Cerebellar nuclear complex (tissue), 1 donor: ENCODE data around the gene ASTN2.
A peak's percentile ranks its signal among the peaks of the same experiment; 100 is the strongest.

Experiments used
- DNase-seq, 2 experiments: peaks; one replicate each; lab custom pipeline; 2025; lab: John Stamatoyannopoulos, UW

Gene ASTN2

DNA sequence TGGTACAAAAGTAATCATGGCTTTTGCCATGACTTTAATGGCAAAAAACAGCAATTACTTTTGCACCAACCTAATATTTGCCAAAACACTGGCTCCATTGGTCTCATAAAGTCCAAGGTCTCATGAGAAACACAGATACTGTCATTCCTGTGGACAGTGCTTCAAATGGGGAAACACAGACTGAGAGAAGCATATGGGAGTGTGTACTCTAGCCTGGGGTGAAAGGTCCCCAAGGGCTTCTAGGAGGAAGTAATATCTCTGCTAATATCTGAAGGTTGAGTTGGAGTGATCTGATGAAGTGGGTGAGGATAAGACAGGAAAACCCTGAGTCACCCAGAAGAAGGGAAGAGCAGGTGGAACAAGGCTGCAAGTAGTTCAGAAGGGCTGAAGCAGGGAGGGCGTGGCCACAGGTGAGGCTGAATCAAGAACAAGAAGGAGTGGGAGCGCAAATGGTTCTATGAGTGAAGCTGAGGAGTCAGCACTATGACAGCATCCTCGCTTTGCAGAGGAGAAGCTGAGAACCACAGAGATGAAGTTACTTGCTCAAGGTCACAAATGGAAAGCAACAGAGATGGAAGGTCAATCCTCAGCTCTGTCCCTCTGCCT, 164.1 kb downstream of the ASTN2 start:
- DNase-seq = no peak

DNA sequence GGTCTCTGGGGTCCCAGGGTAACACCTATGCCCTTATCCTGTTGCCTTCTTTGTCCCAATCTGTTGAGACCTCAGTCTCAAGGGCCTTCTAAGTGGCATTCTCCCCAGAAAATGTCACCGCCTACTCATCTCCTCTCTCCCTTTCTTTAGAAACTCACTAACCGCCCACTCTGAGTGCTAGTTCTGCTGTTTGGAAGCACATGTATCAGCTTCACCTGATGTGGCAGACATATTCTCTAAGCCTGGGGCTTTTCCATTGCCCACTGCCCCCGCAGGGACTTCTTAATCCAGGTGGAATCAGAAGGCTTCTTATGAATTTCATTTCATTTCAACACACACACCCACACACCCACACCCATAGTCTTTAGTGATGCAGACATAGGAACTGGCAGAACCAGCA, 165.1 kb downstream of the ASTN2 start:
- no peak for DNase-seq

DNA sequence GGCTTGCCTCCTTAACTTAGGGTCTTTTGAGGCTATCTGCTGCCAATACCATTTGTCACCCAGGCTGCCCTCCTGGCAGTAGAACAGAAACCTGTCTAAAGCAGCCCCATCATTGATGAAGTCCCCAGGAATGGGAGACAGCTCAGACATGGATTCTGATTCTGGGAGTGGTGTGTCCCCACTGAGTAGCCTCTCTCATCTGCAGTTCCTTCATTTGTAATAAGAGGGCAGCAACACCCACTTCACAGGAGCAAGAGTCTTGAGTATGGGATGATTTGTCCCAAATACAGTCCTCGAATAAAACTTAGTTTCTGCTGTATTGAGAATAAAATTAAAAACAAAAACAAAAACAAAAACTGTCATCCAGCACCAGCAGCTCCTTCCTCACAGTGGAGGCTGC, 167.6 kb downstream of the ASTN2 start:
- peak in 1 of 2 experiments; percentile 46 for DNase-seq

DNA sequence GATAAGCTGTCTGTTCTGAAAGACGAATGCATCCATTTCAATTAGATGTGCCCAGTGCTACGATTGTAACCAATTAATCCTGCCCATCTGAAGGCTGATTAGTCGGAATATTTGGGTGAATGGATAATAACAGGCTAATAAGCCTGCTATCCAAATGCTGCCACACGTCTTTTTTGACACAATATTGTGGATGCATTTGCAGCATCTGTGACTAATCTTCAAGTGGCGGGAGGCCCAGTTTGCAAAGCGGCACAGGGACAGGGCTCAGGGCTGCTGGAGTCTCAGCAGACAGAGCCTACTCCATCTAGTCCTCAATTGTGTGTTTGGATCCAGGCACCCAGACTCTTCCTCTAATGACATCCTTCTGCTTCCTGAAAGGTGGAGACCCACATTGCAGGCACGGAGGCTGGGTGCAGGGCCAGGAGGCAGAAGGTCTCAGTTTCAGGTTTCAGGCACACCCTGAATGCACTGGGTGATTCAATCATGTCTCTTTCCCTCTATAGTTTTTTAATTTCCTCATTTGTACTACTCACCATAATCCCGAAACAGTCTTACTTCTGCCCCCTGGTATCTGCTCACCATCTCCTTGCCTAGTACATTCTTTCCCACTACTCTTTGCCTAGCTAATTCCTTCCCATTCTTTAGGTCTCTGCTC, 169.6 kb downstream of the ASTN2 start:
- peak; percentile 25 to 71 for DNase-seq

DNA sequence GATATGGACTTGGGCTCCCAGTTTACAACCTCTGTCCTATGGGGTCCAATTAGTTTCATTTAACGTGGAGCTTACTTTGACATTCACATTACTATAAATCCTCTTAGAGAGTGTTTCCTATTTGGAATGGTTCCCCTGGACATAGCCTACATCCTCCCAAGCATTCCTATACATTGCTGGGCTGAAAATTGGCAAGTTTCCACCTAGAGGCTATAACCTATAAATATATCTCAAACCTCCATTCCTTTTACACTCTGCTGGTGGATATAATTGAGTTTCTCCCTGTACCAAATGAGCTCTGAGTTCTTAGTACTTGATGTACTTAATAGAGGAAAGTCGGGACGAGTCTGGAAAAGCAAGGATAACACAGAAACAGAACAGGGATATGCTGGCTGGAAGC, 172.8 kb downstream of the ASTN2 start:
- DNase-seq = no peak

DNA sequence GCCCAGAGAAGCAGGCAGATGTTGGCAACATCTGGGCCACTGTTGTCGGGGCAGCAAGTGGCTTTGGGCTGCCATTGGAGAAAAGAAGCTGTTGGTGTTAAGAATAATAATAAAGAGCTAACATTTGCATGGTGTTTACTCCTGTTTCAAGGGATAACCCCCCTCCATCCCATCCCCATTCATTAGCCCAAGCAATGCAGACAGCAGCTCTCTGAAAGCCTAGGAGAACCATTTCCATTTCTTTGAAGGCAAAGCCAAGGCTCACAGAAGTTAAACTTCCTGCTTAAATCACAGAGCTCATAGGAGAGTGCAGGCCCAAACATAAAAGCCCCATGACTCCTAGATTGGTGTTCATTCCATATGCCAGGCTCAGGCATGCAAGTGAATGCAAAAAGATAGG, 175.4 kb downstream of the ASTN2 start:
- DNase-seq = no peak

DNA sequence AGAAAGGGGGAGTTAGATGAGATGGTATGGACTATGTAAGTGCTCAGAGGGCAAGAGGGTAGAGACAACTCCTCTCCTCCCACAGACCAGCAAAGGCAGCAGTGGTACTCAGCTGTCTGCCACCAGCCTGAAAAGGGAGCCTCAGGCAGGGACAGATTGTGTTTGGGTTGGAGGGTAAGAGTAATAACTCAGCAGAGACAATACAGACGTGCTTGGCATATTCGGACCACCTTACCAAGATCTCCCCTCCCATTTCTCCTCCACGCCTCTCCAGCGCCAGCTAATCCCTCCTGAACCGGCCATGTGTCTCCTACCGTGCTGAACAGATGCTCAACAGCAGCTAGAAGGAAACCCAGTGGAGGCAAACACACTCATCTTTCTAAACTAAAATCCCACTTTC, 180.8 kb downstream of the ASTN2 start:
- DNase-seq = no peak

DNA sequence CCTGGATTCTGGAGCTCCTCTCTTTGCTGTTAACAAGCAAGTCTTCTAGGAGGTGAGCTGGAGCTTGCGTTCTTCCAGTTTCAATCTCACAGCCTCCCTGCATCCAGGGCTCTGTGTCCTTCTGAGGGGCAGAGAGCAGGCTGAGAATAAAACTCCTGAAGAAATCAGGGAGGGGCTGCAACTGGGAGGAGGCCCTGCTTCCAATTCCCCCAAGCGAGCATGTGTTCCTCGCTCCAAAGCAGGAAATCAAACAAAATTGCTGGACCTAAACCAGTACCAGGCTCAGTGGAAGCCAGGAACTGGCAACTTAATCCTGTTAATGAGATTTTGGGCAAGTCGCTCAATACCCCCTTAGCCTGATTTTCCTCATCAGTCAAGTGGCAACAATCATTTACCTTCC, 181.8 kb downstream of the ASTN2 start:
- peak; percentile 45 to 85 for DNase-seq

DNA sequence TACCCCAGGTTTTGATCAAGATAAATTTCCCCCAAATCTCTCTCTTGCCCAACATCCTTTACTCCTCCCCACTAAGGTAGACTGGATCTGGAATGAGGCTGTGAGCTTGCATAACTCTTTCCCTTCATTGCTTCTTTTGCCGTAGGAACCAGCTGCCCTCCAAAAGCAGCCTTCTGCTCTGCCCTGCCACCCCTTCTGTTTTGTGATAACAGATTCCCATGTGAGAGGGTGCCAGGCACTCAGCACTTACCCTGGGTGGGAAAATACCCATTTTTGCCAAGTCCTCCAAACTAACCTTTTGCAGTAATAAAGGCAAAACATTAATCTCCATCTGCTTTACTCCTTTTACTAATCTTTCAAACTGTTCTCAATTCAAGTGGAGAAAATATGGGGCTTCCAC, 182.6 kb downstream of the ASTN2 start:
- peak; percentile 23 to 79 for DNase-seq

DNA sequence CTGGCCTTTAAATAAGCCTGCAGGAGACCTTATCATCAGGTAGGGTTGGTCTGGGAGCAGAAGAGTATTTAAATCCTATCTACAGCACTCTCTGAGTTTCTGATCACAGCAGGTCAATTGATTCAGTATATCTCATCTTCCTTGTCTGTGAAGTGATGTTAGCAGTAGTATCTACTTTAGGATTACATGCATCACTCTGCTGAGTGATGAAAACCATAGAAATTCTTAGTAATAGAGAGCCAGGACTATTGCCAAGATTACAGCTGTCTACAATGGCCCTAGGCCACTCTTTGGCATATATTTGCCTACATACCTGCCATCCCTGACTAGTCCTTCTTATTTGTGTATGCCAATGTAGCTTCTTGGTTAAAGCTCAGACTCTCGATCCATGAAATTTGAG, 183.8 kb downstream of the ASTN2 start:
- no peak for DNase-seq

DNA sequence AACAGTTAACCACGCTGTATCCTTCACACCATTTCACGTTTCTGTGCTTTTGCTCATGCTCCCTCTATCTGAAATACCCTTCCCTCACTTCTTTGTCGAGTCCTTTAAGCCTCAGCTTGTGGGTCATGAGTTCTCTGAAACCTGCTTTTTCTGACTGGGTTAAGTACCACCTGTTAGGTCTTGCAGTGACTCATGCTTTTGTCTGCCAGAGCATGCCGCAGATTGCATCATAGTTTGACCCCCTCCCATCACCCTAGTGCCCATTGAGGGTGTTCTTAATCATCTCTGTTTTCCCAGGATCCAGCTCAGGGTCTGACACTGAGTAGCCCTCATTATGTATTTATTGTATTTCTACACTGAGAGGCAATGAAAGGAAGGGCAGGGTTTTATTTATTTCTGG, 190.2 kb downstream of the ASTN2 start:
- no peak for DNase-seq

DNA sequence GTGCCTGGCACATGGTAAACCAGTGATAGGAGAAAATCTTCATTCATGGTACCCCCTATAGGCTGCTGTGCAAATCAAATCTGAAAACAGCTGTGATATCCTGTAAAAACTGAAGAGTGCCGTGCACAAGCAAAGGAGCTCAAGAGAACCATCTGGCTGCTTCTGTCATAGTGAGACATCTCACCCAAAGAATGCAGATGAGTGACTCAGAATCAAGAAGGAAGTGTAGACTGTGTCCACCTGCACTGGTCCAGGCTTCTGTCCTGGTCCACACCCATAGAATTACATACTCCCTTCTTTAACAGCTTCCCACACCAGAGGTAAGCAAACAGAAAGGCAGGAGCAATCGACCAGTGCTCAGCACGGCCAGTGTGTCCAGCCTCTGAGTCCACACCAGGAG, 195.9 kb downstream of the ASTN2 start:
- DNase-seq = no peak

DNA sequence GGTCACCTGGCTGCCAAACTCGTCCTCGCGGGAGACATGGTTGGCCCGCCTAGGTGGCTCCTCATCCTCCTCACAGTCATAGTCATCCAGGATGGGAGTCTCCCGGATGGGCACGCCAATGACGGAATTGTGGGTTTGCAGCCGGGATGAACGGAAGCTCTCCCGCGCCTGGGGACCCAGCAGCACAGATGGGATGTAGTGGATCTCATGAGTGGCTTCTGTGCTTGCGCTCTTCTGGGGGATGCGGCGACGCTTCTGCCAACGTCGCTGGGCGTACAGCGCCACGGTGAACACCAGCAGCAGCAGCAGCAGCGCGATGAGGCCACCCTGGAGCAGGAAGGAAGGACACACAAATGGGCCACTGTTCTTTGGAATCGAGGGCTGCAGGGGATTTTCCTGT, 200.4 kb downstream of the ASTN2 start:
- no peak for DNase-seq

DNA sequence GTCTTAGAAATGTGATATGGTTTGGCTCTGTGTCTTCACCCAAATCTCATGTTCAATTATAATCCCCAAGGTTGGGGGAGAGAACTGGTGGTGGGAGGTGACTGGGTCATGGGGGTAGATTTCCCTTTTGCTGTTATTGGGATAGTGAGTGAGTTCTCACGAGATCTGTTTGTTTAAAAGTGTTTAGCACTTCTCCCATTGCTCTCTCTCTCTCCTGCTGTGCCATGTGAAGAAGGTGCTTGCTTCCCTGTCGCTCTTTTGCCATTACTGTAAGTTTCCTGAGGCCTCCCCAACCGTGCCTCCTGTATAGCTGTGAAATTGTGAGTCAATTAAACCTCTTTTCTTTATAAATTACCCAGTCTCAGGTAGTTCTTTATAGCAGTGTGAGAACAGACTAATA, 203.6 kb downstream of the ASTN2 start:
- DNase-seq = no peak

DNA sequence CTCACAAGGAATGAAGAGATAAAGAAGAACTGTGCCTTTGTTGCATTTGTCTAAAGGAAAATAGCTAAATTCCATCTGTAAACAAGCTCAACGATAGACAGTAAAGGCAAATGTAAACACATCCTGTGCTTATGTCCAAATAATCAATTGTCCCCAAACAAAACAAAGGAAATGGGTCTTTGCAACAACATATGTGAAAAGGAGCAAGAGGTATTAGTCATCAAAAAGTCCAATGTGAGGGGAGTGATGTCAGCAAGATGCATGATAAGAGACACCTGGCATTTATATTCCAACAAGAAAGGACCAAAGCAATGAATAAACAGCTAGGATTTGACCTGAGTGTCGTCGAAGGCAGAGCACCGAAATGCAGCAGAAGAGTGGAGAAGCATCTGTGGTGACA, 209.1 kb downstream of the ASTN2 start:
- no peak for DNase-seq

DNA sequence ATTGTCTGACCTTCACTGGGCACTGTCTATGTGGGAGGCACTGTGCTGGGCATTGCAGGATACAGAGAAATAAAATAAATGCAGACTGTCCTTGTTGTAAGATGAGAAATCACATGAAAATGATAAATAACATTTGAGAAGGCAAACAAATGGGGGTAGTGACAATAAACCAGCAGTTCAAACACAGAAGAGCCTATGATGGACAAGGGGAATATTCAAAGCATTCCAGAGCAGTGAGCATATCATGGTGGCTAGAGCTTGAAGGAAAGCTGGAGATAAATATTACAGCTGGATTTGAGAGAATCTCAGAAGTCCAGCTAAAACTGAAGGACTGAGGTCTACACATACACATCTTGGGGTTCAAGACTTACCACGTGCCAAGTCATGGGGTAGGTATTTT, 209.9 kb downstream of the ASTN2 start:
- no peak for DNase-seq

DNA sequence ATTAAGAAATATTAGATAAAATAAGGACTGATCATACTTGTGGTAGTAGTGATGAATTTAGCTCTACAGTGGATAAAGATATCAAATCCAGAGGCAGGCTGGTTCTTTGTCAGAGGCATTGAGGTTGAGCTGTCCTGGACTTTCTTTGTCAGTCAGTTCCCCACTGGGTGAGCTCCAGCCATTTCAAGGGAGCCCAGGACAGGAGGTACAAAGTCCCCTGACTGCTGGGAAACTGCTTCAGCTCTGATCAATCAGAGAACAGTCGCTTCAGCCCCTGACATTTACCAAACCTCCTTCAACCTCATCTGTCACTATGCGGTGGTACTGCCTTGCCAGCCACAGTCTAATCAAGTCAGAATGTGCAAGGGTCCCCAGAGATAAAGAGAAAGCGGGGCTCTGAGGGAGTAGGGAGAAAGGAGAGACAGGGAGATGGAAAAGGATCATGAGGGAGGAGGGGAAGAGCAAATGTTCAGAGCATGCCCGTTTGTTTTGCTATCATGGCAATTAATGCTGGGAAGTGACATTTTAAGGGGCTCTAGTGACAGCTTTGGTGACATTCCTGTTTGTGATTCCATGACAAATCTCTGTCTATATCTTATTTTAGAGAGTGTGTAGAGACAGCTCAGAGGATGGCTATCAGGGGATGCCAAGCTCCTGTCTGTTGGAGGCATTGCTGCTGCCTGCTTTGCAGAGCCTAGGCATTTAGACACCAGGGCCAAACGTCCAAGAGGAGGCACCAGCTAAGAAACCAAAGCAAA, 223.2 kb downstream of the ASTN2 start:
- no peak for DNase-seq

DNA sequence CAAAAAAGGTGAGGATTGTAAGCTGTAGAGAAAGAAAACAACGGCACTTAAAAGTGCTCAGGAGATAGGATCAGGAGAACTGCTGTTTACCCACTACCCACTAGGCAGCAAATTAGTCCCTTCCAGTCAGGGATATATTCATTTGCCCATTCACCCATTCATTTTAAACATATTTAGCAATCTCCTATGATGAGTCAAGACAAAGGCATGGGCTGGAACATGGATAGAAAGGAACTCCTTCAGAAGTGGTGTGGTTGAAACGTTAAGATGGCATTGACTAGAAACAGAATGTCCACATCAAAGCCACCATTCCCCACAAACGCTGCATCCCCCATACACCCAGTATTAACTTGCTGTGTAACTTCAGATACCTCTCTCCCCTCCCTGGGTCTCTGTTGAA, 225.7 kb downstream of the ASTN2 start:
- DNase-seq = no peak

DNA sequence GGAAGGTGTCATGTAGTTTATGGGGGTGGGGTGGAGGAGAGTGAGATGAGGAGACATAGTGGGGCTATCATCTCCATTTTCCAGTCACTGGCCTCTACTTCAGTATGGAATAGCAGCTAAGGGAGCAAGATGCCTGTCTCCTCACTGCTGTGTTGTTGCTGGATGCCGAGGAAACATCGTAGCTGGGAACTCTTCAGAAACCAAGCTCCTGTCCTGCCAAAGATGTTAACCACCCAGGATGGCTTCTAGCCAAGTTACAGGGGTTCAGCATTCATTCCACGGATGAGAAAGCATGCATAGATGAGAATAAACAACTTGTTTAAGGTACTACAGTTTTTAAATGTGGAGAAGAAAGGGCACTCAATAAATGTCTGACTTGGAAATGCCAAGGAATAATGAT, 226.5 kb downstream of the ASTN2 start:
- DNase-seq = no peak

DNA sequence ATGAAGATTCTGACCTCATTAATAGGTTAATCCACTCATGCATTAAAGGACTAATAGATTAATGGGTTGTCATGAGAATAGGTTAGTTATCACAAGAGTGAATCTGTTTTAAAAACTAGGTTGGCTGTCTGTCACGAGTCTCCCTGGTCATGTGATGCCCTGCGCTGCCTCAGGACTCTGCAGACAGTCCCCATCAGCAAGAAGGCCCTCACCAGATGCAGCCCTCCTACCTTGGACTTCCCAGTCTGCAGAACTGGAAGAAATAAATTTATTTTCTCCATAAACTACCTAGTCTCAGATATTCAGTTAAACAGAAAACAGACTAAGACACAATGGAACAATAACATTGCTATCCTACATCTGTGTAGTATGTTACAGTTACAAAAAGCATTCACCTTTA, 227.4 kb downstream of the ASTN2 start:
- DNase-seq = no peak

DNA sequence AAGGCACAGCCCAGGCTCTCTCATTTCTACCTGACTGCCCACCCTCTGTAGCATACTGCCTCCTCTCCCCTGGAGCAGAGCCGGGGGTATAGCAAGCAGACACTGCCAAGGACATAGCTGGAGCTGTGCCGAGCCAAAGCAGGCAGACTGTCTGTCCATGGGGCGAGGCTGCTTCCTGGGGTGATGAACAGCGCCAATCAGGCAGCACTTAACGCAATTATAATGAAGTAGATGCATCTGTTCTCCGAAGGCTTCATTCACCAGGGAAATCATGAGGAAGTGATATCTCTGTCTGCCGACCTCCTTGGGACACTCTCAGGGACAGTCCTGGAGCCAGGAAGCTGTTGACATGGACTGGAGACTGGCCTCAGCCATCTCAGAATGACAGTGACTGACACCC, 230.7 kb downstream of the ASTN2 start:
- peak; percentile 49 to 60 for DNase-seq

DNA sequence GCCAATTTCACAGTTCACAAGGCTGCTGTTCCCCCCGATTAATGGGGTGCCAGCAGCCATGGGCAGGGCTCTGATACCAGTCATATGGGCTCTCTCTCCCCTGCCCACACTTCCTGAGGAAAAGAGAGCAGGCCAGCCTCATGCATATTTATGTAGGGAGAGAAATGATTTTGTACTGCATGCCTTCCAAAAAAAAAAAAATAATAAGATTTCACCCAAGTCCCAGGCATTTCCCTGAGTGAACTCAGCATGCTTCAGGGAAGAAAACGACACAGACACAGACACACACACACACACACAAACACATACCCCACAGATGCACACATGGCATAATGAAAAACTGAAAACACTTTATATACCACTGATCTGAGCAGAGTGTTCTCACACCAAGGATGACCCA, 232.8 kb downstream of the ASTN2 start:
- DNase-seq = no peak

DNA sequence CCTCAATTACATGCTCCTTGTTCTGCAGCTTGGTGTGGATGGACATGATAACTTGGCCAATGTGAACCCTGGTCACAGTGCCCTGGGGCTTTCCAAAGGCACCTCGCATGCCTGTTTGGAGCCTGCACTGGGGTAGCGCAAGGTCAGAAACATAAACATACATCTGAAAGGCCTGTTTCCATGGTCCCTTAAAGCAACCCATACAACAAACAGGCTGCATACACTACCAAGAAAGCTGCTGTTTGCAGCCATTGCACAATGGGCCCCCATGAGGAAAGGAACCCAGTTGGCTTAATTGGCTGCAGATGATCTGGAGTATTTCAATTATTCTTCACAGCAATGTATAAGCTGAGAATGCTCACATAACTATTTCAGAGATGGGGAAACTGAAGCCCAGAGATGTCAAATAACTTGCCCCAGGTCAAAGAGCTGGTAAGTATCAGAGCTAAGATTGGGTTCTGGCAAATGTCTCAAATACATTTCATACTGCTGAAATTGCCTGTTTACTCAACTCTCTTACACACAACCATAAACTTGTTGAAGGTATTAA, 233.9 kb downstream of the ASTN2 start:
- no peak for DNase-seq
